Spleen (tissue), 7 donors: ENCODE measurements around the gene CDON.

Experiments
- CTCF ChIP-seq, 11 experiments: fragments of 200-600 bp in 7 of 11; fragments of 450-650 bp in 4 of 11; sonication (generic) in 4 of 11; IDR thresholded peaks in 8 of 11; conservative IDR thresholded peaks in 3 of 11; 1 replicate in 7 of 11; 2 replicates in 4 of 11; pipeline versions ENCODE4 v1.4.0 to v1.8.0; 2016 to 2021; ENCODE audit warnings: antibody characterized with exemption in 11 of 11, inconsistent platforms in 4 of 11, mild to moderate bottlenecking in 1 of 11
- POLR2A ChIP-seq, 3 donors: fragments of 450-650 bp; IDR thresholded peaks; one replicate each; pipeline ENCODE4 v1.5.1; 2017; ENCODE audit warnings: antibody characterized with exemption in 3 of 3, mild to moderate bottlenecking in 1 of 3
- donor health status: DM: no; HTN: no; CAD: no; lungs with moderate emphysema.
- donor health status: DM: no; HTN: no; CAD: no.
- donor health status: DM: no; HTN: no; CAD: no.

GRCh38 chr11:126011265-126011664, 51.4 kb downstream of the CDON start:
- TF ChIP-seq POLR2A (IDR thresholded peaks at IDR 0.05) = no peak
- no peak for TF ChIP-seq CTCF (IDR thresholded peaks at IDR 0.05 in 8 of 11, conservative IDR thresholded peaks at IDR 0.05 in 3 of 11)
